GM19455 (cell line): ENCODE results near the gene NNMT.

ENCODE experiments used
- ATAC-seq: cut with Tn5 transposase; IDR thresholded peaks from one replicate; pipeline ENCODE4 v1.9.1; 2021; ENCODE audit not compliant: unreplicated experiment

NNMT gene

DNA sequence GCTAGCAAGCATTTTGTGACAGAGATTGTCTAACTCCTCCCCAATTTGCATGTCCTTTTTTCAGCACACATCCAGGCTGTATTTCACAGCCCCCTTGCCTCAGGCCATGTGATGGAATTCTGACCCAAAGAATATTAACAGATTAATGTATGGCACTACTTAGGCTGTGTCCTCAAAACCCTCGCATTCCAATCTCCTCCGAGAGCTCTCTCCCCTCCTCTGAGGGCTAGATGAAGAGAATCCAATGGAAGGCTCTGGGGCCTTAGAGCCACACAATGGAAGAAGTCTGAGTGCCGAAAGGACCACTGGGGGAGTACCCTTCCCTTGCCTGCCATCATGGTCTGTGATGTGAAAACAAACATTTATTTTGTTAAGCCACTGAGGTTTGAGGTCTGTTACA lies 13.7 kb upstream of the NNMT start:
- ATAC-seq, result no peak

DNA sequence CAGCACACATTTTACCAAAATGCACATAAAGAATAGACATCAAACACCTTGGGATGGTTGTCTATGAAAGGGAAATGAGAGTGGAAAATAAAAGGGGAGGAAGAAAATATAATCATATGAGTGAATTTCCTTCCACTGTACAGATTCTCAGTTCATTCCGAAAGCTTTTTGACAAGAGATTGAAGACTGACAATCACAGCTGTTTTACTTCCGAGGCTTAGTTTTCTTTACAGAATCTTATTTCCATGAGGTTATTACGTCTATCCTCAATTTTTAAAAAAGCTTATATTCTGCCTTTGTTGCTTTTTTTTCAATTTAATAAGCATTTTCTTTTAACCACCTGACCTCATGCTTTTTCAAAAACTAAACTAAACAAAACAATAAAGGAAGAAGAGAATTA lies 12.8 kb upstream of the NNMT start:
- ATAC-seq, result no peak

DNA sequence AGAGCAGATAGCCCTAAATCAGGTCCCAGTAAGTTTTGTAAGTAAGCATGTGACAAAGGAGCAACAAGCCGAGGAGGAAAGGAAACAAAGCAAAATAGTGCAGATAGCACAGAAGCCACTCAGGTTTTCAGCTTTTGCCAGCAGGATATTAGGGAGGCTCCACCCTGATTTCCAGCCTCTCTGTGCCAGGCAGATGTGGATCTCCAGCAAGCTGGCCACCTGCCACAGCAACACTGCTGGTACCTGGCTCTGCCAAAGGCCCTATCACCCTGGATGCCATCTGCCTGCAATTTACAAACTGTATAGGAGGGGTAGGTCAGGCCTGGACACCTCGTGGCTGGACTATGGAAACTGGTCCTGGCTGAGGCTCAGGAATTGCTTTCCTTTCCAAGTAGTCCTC lies 12.2 kb upstream of the NNMT start:
- ATAC-seq, result no peak

DNA sequence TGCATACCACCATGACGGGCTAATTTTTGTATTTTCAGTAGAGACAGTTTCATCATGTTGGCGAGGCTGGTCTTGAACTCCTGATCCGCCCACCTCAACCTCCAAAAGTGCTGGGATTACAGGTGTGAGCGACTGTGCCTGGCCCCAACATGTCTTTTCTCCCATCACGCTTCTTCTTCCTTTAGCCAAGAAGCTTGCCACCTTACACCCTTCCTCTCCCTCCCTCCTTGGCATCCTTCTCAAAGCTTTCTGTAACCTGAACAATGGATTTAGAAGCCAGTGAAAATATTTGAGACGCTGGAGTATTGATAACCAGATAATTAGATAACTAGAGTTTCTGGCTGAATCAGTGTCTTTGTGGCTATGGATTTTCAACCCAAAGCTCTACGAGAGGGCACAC lies 11.3 kb upstream of the NNMT start:
- ATAC-seq, result no peak

DNA sequence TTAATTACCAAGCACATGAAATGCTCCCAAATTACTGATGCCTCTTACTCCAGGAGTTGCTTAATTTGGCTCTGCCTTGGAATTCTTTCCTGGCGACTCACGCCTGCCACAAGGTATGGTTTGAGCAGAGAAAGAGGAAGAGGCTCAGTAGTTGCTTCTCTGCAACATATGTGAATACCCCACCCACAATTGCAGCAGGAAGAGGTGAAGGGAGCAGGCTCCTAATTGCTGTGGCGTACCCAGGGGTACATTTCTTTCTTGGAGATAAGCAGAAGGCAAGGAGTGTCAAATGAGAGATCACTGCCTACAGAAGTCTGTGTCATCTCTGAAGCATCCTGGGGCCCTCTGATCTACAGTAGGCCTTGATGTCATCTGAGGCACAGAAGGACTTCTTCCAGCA lies 10.6 kb upstream of the NNMT start:
- ATAC-seq, result no peak

DNA sequence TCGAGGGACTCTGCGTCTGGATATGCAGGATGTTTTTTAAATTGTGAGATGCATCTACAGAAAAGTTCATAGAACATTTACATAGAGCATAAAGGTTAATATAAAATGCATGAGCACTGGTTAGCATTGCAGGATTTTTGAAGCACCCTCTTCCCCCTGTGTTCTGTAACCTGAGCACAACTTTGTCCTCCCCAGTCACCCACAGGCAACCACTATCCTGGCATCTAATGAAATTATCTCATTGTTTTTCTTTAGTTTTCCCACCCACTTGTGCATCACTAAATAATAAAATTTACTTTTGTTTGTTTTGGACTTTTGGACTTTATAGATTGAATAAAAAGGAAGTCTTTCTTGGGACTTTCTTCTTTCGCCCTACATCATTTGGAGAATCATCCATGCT lies 10.0 kb upstream of the NNMT start:
- no peak for ATAC-seq

DNA sequence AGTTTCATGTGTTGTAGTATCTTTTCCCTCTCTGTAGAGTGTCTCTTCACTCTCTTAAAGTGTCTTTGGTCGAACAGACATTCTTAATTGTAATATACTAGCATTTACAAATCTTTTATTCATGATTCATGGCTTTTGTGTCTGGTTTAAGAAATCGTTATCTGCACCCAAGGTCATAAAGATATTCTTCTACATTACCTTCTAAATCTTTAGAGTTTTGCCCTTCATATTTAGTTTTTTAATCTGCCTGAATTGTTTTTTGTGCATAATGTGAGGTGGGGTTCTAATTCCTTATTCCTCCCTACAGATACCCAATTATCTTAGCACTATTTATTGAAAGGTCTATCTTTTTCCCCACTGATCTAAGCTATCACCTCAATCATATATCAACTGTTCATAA lies 9.0 kb upstream of the NNMT start:
- ATAC-seq, result no peak

DNA sequence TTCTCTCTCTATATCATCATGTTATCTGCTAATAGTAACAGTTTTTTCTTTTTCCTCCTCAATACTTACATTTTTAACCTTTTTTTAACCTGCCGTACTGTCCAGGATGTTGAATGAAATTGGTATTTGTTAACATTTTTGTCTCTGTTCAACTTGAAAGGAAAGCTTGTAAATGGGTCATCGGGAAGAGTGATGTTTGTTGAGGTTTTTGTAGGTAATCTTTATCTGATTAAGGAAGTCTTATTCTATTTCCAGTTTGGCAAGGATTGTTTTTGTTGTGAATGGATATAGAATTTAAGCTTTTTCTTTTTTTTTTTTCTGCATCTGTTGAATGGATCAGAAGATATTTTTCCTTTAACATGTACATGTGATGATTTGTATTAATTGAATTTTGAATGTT lies 8.1 kb upstream of the NNMT start:
- no peak for ATAC-seq

DNA sequence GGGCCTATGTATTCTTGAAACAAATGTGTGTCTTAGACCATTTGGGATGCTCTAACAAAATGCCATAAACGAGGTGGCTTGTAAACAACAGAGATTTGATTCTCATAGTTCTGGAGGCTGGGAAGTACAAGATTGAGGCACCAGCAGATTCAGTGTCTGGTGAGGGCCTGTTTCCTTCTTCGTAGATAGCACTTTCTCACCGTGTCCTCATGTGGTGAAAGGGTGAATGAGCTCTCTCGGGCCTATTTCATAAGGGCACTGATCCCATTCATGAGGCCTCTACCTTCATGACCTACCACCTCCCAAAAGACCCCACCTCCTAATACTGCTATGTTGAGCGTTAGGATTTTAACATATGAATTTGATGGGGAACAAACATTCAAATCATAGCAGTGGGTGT lies 6.4 kb upstream of the NNMT start:
- no peak for ATAC-seq

DNA sequence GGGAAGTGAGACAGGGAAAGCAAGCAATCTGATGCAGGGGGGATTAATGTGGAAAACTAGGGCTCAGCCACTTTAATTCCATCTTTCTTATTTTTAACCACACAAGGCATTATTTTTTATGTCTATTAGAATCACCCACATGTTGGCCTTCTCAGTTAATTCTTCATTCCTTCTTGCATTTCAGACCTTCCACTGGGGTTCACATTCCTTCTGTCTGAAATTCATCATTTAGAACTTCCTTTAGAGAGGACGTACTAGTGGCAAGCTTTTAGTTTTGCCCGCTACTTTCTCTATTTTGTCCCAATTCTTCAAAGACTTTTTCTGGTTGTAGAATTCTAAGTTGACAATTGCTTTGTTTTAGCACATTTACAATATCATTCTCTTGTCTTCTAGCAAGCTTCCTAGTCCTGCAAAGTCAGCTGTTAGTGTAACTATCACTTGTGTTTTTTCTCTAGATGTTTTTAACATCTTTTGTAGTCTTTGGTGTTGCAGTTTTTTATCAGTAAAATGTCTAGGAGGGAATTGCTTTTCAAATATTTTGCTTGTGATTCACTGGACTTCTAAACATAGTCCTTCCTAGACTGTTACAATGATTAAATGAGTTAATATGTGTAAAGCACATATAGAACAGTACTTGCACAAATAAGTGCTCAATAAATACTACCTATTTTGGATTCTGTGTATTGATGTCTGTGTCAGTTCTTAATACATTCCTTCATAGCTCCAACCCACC lies 5.5 kb upstream of the NNMT start:
- ATAC-seq, result no peak

DNA sequence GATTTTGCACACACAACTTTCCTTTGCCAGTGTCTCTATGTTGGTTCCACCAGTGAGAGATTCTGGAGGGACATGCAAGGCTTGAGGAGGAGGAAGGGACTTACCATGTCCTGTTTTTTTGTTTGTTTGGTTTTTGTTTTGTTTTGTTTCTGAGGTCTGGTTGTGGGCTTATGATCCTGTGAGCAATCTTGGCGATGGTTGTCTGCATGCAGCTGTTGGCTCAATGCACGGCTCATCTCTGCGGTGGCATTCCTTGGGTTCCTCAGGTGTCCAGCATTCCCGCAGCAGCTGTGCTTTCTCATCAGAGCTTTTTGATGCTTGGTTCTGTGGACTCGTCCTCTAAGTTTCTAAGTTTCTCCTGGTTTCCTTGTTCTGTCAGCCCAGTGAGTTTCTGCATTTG lies 4.8 kb upstream of the NNMT start:
- ATAC-seq, result no peak

DNA sequence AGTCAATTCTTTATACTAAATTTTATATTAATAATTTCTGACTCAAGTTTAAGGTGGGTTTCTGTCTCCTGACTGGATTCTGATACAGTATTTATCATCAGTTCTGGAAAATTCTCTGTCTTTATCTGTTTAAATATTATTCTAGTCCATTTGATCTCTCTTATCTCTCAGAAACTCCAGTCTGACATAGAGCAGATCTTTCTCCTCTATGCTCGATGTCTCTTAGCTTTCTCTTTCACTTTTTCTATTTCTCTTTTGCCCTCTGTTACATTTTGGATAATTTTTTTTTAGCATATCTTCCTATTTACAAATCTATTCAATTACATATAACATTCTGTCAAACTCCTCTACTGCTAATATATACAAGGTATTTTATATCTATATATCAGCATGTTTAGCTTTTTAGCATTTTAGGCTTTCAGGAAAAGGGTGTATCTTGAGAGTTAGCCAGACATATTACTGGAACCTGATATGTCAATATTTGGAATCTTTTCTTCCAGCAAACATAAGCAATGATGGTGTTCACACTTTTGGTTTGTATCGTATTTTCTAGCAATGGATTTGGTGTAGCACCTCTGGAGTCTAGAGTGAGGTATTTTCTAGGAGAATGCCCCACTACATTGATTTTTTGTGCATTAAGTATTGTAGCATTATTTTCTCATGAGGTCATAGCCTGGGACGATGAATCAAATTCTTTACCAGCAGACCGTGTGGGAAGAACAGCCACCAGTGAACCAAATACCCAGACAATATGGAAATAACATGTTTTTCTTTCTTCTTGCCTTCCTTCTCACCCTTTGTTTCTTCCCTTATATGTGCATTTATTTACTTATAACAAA lies 4.1 kb upstream of the NNMT start:
- no peak for ATAC-seq

DNA sequence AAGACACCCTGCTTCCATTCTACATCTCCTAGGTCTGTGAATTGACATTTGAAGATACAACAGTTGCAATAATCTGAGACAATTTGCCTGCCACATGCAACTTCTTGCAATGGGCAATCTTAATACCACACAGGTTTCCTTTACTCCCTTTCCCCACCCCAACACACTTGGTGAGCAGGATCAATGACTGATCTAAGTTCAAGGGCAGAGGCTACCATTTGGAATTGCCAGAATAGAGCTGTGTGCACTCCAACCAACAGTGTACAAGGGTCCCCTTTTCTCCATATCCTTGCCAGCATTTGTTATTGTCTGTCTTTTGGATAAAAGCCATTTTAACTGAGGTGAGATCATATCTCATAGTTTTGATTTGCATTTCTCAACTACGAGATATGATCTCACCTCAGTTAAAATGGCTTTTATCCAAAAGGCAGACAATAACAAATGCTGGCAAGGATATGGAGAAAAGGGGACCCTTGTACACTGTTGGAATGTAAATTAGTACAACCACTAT lies 2.9 kb upstream of the NNMT start:
- ATAC-seq, result no peak

DNA sequence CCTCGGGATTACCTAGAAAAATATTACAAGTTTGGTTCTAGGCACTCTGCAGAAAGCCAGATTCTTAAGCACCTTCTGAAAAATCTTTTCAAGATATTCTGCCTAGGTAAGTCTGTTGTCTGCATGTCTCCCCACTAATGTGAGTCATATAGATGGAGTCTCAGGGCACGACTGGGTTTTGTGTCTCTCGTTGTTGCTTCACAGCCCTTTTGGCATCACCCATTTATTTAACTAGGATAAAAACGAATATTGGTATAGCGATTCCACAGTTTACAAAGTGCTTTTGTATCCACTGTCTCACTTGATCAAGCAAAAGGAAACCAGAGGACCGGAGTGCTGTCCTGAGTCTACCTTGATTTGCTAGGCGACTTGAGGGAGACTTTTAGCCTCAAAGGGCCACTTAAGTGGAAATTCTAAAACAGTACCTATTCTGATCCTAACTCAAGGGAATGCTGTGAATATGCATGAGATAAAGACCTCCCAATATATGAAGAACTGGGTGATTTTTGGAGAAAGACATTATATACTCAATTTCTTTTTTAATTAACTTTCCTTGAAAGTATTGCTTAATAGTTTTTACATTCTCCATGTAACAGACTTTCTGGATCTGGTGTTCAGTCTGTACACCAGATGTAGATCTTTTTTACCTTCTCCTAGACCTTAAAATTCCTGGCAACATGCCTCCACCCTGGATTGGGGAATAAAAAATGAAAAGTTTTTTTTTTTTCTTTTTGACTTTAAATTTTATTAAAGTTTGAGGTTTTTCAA lies 590 bp downstream of the NNMT start:
- no peak for ATAC-seq

DNA sequence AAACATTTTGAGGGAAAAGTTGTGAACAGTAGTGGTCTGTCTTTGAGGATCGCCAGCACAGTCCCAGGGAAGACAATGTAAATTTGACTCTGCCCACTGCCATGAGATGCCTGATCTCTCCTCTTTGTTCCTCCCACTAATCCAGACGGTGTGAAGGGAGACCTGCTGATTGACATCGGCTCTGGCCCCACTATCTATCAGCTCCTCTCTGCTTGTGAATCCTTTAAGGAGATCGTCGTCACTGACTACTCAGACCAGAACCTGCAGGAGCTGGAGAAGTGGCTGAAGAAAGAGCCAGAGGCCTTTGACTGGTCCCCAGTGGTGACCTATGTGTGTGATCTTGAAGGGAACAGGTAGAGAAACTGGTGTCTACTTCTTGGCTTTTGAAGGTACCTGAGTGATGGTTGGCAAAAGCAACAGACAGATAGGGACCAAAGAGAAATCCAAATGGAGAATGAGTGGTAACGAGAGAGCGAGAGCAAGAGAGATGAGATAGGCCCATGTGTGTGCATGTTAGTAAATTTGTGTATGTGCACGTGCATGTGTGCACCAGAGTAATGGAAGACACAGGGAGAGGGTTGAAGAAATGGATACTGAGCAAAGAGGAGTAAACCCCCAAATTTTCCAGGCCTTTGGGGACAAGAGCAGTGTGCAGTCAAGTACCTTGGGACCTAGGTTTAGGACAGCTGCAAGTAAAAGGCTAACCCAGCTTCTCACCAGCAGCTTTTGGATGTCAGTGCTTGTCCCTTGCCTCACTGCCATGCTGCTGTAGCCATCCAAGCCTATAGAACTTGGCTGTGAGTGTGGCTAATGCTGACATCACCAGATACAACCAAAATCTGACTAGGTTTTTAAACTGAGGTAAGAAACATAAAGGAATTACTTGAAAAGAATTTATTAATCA lies 1.9 kb downstream of the NNMT start:
- no peak for ATAC-seq

DNA sequence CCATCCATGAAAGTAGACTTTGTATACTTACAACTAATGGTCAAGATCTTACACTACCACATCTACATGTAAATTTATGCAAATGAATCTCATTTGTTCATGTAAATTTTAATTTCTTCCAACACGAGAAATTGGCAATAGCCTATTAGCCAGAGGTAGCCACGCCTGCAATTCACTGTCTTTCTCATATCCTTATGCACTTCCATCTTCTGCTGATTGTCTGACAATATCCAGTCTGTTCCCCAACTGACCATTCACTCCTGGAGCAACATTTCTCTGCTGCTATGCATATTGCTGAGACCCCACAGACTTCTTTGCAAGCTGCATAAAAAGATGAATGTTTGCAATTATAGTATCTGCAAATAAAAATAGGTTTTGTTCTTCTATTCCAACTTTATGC lies 2.5 kb downstream of the NNMT start:
- ATAC-seq, result no peak

DNA sequence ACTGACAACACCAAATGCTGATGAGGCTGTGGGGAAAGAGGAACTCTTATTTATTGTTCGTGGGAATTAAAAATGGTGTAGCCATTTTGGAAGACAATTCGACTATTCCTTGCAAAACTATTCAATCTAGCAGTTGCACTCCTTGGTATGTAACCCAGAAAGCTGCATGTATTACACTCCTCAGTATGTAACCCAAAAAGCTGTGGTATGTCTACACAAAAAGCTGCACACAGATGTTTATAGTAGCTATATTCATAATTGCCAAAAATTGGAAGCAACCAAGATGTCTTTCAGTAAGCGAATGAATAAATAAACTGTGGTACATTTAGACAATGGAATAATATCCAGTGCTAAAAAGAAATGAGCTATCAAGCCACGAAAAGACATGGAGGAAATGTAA lies 4.9 kb downstream of the NNMT start:
- no peak for ATAC-seq

DNA sequence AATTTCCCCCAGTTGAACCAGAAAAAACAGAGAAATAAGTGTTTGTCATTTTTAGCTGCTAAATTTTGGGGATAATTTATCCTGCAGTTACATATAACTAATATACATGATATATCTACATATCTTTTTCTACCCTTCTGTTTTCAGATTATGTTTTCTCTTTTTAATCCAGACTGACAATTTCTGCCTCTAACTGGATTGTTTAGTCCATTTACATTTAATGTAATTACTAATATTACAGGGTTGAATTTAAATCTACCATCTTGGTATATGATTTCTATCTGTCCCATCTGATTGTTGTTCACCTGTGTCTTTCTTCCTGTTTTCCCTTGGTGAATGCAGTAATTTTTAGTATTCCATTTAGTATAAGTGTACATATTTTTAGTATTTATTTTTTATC lies 5.7 kb downstream of the NNMT start:
- no peak for ATAC-seq

DNA sequence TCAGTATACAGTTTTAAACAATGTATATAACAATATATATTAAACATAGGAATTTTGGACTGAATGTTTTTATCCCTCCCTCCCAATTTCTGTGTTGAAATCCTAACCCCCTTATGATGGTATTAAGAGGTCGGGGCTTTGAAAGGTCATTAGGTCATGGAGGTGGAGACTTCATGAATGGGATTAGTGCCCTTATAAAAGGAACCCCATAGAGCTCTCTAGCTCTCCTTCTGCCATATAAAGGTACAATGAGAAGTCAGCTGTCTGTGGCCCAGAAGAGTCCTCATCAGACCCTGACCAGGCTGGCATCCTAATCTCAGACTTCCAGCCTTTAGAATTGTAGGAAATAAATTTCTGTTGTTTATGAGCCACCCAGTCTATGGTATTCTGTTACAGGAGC lies 6.5 kb downstream of the NNMT start:
- ATAC-seq, result no peak

DNA sequence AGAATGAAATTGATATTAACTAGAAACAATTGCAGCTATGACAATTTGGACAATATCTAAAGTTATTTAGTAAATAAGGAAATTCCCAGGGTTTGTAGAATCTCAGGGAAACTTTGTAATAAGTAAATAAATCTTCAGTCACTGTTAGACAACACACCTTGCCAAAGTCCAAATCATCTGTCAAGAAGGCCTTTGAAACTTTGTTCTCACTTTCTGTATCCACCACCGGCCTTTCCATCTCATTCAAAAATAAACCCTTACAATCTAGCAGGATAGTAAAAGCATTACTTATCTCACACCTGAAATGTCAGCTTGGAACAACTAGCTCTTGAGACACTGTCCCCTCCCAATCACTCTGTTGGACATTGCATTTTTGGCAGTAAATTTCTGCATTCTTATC lies 7.9 kb downstream of the NNMT start:
- ATAC-seq, result no peak

DNA sequence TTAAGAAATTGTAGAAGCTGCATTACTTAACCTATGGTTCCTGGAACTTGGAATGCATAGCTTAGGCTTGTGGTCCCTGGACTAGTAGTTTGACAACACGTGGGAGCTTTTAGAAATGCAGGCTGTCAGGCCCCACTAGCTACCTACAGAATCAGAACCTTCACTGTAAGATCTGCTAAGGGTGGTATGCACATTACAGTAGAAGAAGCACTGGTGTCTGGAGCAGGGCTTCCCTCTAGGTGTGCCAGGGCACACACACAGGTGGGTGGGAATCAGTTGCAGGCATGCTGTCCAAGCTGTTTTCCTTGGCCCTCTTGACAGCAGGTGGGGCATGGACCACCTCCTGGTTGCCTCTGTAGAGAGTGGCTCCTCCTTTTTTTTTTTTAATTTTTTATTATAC lies 8.8 kb downstream of the NNMT start:
- ATAC-seq, result no peak
